ENCODE results near the gene RTN4R.

RTN4R gene

DNA sequence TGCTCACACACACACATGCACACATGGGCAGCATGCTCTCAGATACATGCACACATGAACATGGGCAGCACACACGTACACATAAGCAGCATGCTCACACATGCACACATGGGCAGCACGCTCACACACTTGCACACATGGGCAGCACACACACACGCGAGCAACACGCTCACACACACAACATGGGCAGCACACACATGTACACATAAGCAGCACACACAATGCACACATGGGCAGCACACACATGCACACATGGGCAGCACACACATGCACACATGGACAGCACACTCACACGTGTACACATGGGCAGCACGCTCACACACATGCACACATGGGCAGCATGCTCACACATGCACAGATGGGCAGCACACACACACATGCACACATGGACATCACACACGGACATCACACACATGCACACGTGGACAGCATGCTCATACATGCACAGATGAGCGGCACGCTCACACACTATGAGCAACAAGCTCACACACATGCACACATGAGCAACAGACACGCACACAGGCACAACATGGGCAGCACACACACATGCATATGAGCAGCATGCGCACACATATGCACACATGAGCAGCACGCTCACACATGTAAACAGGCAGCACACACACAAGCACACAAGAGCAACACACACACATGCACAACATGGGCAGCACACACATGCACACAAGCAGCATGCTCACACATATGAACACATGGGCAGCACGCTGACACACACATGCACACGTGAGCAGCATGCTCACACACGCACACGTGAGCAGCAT is 43.0 kb downstream of the RTN4R start:
- TF ChIP-seq, protein P1, sequence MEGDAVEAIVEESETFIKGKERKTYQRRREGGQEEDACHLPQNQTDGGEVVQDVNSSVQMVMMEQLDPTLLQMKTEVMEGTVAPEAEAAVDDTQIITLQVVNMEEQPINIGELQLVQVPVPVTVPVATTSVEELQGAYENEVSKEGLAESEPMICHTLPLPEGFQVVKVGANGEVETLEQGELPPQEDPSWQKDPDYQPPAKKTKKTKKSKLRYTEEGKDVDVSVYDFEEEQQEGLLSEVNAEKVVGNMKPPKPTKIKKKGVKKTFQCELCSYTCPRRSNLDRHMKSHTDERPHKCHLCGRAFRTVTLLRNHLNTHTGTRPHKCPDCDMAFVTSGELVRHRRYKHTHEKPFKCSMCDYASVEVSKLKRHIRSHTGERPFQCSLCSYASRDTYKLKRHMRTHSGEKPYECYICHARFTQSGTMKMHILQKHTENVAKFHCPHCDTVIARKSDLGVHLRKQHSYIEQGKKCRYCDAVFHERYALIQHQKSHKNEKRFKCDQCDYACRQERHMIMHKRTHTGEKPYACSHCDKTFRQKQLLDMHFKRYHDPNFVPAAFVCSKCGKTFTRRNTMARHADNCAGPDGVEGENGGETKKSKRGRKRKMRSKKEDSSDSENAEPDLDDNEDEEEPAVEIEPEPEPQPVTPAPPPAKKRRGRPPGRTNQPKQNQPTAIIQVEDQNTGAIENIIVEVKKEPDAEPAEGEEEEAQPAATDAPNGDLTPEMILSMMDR (IDR thresholded peaks at IDR 0.05; ENCODE audit: low read depth, low read length) = no peak
- DNase-seq (ENCODE audit: extremely low read depth, low read depth) = no peak

DNA sequence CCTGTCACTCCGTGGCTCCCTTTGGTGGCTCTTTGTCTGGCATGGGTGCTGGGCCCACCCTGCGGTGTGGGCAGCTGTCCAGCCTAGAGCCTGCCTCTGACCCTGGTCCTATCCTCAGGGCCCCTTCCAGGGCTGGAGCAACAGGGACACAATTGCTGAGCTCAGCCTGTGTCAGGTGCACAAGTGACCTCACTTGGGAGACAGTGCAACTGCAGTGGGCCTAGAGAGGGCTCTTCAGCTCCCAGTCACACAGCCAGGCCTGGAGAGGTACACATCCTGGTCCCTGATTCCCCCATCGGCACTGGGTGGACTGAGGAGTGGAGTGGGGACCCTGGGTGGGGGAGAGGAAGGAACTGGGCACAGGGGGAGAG is 43.9 kb downstream of the RTN4R start:
- TF ChIP-seq, protein P1 (IDR thresholded peaks at IDR 0.05; ENCODE audit: low read depth, low read length) = no peak
- DNase-seq (ENCODE audit: extremely low read depth, low read depth) = no peak

DNA sequence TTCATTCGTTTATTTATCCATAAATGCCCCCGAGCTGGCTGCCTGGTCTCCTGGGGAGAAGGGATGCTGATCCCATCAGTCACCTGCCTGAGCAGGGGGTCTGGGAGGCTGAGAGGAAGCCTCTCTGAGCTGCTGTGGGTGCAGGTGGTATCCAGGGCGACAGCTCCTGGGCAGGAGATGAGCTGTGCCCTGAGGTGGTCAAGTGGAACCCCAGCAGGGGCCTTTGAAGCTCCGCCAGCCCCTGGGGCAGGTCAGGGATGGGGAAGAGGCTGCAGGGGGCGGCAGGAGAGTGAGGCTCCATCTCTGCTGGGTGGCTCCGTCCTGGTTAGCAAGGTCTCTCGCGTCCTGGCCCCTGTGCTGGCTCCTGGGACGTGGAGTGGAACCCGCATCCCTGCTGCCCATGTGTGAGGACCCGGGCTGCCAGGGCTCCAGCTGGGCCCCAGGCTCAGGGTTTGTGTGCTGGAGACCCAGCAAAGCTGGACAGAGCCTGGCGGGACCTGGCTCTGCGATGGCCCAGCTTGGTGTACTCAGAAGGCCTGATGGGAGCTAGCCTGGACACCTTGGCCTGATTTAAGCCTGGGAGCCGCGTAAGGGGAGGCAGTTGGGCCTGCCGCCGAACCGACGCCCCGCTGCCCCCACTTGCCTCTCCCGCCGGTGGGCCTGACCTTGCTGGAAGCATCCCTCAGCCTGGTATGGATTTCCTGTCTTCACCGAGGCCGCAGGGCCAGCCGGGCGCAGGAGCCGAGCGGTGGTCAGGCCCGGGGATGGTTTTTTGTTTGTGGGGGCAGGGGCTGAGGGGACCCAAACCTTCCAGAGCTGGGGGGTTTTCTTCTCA is 44.5 kb downstream of the RTN4R start:
- TF ChIP-seq, protein P1 (IDR thresholded peaks at IDR 0.05; ENCODE audit: low read depth, low read length) = no peak
- DNase-seq (ENCODE audit: extremely low read depth, low read depth) = no peak

DNA sequence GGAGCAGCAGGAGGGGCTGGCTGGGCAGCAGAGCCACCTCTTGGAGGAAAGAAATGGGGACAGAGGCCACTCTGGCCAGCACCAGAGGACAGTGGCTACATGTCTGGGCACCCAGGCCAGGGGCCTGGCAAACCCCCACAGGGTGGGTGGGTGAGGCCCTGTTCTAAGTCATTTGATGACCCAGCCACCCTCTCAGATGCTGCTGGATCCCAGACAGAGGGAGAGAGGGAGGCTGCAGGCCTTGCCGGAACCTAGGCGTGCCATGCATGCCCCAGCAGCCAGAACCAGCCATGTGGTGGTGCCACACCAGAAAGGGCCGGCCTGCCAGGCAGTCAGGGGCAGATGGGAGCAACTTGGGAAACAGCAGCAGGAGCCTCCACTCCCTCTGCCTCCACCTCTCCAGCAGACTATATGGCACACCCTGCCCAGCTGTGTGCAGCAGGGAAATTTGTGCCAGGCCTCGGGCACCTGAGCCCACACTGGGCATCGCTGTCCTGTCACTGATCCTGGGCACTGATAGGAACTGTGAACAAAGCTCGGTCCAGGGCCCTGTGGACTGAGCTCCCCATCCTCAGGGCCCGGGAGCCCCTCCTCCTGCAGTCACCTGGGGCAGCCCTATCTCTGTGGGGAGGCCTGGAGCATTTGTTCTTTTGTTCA is 45.2 kb downstream of the RTN4R start:
- DNase-seq (ENCODE audit: extremely low read depth, low read depth) = no peak
- TF ChIP-seq, protein P1 (IDR thresholded peaks at IDR 0.05; ENCODE audit: low read depth, low read length) = no peak

DNA sequence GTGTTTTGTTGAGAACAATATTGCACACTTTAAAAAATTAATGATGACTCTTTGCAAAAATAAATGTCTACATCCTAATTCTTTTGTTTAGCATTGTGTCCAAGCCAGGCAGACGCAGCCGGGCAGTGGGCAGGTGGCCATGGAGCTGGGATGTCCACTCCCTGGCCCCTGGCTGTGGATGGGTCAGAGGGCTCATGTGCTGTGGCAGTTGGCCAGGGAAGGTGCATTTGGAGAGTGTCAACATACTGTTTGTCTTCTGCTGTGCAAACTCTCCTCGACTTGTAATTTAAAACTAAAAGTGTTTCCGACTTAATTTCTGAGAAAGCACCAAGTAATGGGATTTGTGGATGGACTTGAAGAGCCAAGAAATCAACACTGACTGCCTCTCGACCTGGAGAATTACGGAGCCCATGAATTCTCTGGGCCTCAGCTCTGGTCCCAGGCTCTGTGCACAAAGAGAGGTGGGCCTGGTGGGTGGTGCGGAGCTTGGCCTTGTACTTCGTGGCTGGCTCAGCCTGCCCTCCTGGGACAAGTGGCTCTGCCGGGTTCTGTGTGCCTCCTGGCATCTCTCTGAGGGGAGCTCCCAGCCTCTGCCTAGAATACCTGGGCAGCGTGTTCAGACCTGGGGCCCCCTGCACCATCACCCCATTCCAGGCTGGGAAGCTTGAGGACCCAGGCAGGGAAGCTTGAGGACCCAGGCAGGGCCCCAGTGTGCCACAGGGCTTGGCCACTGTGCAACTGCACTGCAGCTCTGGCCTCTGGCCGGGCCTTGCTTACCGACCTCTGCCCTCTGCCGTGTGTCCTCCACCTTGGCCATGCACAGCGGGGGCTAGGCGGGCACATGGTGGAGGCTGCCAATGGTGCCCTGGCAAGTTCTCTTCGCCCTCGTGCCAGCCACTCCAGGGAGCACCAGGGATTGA is 46.4 kb downstream of the RTN4R start:
- DNase-seq (ENCODE audit: extremely low read depth, low read depth) = no peak

DNA sequence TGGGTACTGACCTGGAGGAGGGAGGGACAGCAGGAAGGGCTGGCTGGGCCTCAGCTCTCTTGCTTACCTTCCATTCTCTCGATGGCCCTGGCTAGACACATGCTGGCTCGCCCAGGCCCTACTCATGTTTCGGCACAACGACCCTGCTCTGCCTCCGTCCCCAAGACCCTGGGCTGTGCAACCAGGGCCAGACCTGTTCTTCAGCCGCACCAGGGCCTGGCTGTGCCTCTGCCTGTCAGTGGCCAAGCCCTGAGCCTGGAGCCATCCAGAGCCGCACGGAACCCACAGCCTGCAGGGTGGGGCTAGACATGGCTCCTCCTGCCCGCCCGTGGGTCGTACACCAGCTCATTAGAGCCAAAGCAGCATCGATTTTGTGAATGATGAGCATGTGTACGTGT is 47.5 kb downstream of the RTN4R start:
- TF ChIP-seq, protein P1 (IDR thresholded peaks at IDR 0.05; ENCODE audit: low read depth, low read length) = no peak
- DNase-seq (ENCODE audit: extremely low read depth, low read depth) = no peak

More for the DNA sequence above, 46.4 kb downstream of the RTN4R start:
- TF ChIP-seq, protein P1 (IDR thresholded peaks at IDR 0.05; ENCODE audit: low read depth, low read length) = no peak

Data from AG09319 (cell line).